Measurements from ENCODE around the gene DAB1. TPM values are rescaled to one million over a fixed set of nuclear protein-coding genes. Genes with fewer than 3 reads are reported as not detected.
A peak's percentile ranks its signal among the peaks of the same experiment; 100 is the strongest.

Gene DAB1
- polyA plus RNA-seq (ENCODE audit: insufficient read length in 4 of 4), result 1 to 10 TPM; 5.0 to 6.5 (median 6.1) TPM

- DNase-seq (ENCODE audit: low read depth in 4 of 4, low spot score in 2 of 4), result peak in 2 of 4 donors; percentile 10 to 13
These were observed at the start of gene DAB1 for GRCh38 chr1:57423656-57424211. TSS of gene DAB1 (minus strand) at chr1:57424060. CDS start at chr1:57291030, 133,030 bp downstream.

GRCh38 chr1:57473448-57473847 lies 49.6 kb upstream of the DAB1 start:
- no peak for DNase-seq (ENCODE audit: low read depth in 4 of 4, low spot score in 2 of 4)

GRCh38 chr1:57471995-57472394 lies 48.1 kb upstream of the DAB1 start:
- no peak for DNase-seq (ENCODE audit: low read depth in 4 of 4, low spot score in 2 of 4)

- DNase-seq (ENCODE audit: low read depth in 4 of 4, low spot score in 2 of 4), result no peak
These were observed 46.2 kb upstream of the DAB1 start for GRCh38 chr1:57470036-57470435.

GRCh38 chr1:57468641-57469523 lies 45.0 kb upstream of the DAB1 start:
- DNase-seq (ENCODE audit: low read depth in 4 of 4, low spot score in 2 of 4), result no peak

- DNase-seq (ENCODE audit: low read depth in 4 of 4, low spot score in 2 of 4), result no peak
These were observed 44.0 kb upstream of the DAB1 start for GRCh38 chr1:57467830-57468229.

- DNase-seq (ENCODE audit: low read depth in 4 of 4, low spot score in 2 of 4), result no peak
These were observed 40.9 kb upstream of the DAB1 start for GRCh38 chr1:57464756-57465155.

- no peak for DNase-seq (ENCODE audit: low read depth in 4 of 4, low spot score in 2 of 4)
These were observed 39.5 kb upstream of the DAB1 start for GRCh38 chr1:57463343-57463742.

GRCh38 chr1:57461405-57461804 lies 37.5 kb upstream of the DAB1 start:
- no peak for DNase-seq (ENCODE audit: low read depth in 4 of 4, low spot score in 2 of 4)

GRCh38 chr1:57451516-57451915 lies 27.7 kb upstream of the DAB1 start:
- no peak for DNase-seq (ENCODE audit: low read depth in 4 of 4, low spot score in 2 of 4)

GRCh38 chr1:57450981-57451380 lies 27.1 kb upstream of the DAB1 start:
- no peak for DNase-seq (ENCODE audit: low read depth in 4 of 4, low spot score in 2 of 4)

- no peak for DNase-seq (ENCODE audit: low read depth in 4 of 4, low spot score in 2 of 4)
These were observed 23.7 kb upstream of the DAB1 start for GRCh38 chr1:57447551-57447950.

- no peak for DNase-seq (ENCODE audit: low read depth in 4 of 4, low spot score in 2 of 4)
These were observed 19.1 kb upstream of the DAB1 start for GRCh38 chr1:57443004-57443403.

GRCh38 chr1:57440096-57440495 lies 16.2 kb upstream of the DAB1 start:
- DNase-seq (ENCODE audit: low read depth in 4 of 4, low spot score in 2 of 4), result no peak

- no peak for DNase-seq (ENCODE audit: low read depth in 4 of 4, low spot score in 2 of 4)
These were observed 7.5 kb upstream of the DAB1 start for GRCh38 chr1:57431400-57431799.

GRCh38 chr1:57424231-57425027 lies 569 bp upstream of the DAB1 start:
- DNase-seq (ENCODE audit: low read depth in 4 of 4, low spot score in 2 of 4), result peak in 2 of 4 donors; percentile 31 to 40

GRCh38 chr1:57423135-57423655 lies 665 bp downstream of the DAB1 start:
- peak in 2 of 4 donors; percentile 6 to 17 for DNase-seq (ENCODE audit: low read depth in 4 of 4, low spot score in 2 of 4)

GRCh38 chr1:57422271-57423134 lies 1.4 kb downstream of the DAB1 start:
- DNase-seq (ENCODE audit: low read depth in 4 of 4, low spot score in 2 of 4), result peak in 2 of 4 donors; percentile 38 to 41

- DNase-seq (ENCODE audit: low read depth in 4 of 4, low spot score in 2 of 4), result no peak
These were observed 2.1 kb downstream of the DAB1 start for GRCh38 chr1:57421806-57422205.
